HG02840 (cell line): ENCODE measurements around the gene HECW1.

Source experiments
- ATAC-seq: cut with Tn5 transposase; IDR thresholded peaks from one replicate; pipeline ENCODE4 v1.9.1; 2021; ENCODE audit warnings: mild to moderate bottlenecking, moderate library complexity, moderate number of reproducible peaks; ENCODE audit not compliant: unreplicated experiment, low FRiP score

The HECW1 gene

DNA sequence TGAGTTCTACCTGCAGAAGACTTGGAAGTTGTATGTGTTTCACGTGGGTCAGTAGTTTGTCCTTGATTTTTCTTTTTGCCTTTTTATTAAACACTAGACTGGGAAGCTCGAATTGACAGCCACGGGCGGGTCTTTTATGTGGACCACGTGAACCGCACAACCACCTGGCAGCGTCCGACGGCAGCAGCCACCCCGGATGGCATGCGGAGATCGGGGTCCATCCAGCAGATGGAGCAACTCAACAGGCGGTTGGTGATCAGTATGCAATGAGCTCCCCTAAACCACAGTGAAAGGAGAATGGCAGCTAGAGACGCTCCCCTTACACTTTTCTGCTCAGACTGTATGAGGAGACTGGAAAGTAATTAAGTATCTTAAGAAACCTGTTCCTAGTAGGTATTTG, 343.8 kb downstream of the HECW1 start:
- ATAC-seq, result no peak

DNA sequence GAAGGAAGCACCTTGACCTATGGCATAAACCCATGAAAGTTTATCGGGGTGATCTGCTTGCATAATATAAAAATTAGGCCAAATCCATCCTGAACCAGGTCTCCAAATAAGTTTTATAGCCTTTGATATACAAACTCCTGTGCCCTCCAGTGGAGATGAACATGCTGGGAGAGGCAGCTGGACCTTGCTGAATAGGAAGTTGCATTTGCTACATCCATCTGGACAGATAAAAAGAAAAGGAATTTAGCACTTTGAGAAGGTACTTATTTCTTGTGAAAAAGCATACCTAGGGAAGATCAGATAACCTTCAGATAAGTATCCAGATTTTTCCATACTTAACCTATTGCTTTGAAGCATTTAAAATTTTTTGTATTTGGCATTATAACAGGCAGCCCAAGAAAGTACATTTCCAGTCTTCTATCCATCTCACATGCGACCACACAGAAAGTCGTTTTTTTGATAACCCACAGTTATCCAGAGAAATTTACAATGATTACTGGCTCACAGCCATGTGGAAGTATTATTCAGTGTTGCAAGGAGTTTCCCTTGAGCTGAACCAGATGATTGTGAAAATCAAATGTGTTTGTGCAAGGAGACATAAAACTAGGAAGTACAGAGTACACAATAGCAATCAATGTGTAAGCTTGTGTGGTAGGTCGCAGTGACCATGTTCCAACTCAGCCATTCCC, 346.0 kb downstream of the HECW1 start:
- no peak for ATAC-seq

DNA sequence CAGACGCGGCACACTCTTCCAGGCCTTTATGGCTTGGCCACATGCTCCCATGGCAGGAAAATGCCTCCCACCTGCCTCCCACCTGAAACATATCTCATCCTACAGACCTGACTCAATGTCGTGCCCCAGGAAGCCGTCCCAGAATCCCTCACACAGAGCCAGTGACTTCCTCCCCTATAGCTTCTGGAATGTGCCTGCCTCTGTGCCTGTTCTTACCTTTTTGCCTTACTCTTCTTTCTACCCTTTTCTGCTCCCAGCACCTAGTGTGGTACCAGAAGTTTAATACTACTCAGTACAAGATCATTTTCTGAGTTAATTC, 346.5 kb downstream of the HECW1 start:
- ATAC-seq, result no peak

DNA sequence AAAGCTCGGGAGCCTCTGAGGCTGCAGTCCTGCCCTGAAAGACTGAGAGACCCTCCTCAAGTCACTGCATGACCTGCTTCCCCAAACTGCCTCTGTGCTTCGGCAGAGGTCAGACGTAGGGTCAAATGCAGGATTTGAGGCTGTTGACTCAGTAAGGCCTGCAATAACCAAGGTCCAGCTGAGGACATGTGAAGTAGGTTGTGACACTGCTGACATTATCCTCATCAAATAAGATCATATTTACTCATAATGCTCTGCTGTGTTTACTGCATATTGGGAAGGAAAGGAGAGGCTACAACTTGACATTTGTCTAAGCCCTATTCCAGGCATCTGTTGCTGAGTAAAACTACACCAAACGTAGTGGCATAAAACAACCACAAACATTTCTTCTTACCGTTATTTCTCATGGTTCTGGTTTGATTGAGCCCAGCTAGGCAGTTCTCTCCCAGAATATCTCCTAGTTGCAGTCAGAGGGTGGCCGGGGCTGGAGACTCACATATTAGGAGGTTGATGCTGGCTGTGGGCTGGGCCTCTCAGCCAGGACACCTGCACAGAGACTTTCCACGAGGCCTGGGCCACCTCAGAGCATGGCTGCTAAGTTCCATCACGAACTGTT, 348.4 kb downstream of the HECW1 start:
- ATAC-seq, result no peak

DNA sequence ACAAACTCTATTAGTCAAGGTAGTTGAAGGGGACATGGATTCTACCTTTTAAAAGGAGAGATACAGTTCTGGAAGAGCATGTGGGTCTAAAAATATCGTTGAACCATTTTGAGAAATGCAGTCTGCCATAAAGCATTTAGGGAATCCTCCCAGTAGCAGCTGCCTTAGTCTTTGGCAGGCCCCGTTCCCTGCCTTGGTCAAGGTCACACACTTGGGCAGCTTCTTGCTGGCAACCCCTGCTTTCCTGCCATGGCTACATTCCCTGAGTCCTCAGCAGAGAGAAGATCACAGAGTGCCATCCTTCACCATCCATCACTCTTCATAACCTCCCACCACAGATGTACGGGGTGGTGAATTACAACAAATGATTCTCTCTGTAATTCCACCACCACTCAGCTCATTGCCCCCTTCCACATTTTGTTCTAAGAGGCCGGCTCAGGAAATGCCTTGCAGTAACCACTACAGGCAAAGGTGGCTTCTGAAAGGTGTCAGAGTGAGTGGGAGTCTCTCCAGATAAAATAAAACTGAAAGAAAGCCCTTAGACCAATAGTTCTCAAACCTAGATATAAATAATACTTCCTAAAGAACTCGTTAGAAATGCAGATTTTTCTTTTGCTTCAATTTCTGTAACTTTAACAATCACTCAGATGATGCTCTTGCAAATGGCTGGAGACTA, 349.0 kb downstream of the HECW1 start:
- ATAC-seq, result no peak

DNA sequence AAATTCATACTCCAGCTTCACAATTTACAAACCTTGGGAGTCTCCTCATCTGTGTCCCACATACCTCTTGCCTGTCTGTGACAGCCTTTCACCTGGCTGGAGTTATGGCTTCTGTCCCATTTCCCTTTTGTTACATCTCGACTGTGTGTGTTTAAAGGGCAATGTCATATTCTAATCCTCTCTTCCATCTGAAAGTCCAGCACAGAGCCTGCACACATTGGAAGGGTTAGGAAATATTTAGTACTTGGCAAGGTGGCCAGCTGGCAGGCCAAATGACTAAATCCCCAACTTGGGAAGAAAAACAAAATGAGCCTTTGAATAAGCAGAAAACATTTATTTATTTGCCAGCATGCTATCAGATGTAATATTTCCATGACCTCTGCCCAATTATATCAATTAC, 350.4 kb downstream of the HECW1 start:
- ATAC-seq, result no peak

DNA sequence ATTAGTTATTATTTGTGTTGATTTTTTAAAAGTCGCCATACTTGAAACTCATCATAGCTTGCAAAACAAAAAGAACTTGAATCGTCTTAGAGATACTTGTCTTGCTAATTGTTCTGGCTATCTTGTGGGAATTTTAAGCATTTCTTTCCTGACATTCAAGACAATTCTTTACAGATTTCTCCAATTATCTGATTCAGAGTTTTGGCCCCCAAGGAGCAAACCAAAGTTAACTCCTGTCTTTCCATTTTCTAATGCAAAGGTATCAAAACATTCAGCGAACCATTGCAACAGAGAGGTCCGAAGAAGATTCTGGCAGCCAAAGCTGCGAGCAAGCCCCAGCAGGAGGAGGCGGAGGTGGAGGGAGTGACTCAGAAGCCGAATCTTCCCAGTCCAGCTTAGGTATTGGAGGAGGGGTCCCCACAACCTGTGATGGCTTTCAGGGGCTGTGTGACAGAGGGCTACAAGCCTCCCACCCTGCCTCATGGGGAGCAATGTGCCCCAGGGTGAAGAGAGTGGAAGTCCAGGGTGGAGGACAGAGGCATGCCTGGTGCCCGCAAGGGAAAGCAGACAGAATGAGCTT, 351.0 kb downstream of the HECW1 start:
- ATAC-seq, result no peak

DNA sequence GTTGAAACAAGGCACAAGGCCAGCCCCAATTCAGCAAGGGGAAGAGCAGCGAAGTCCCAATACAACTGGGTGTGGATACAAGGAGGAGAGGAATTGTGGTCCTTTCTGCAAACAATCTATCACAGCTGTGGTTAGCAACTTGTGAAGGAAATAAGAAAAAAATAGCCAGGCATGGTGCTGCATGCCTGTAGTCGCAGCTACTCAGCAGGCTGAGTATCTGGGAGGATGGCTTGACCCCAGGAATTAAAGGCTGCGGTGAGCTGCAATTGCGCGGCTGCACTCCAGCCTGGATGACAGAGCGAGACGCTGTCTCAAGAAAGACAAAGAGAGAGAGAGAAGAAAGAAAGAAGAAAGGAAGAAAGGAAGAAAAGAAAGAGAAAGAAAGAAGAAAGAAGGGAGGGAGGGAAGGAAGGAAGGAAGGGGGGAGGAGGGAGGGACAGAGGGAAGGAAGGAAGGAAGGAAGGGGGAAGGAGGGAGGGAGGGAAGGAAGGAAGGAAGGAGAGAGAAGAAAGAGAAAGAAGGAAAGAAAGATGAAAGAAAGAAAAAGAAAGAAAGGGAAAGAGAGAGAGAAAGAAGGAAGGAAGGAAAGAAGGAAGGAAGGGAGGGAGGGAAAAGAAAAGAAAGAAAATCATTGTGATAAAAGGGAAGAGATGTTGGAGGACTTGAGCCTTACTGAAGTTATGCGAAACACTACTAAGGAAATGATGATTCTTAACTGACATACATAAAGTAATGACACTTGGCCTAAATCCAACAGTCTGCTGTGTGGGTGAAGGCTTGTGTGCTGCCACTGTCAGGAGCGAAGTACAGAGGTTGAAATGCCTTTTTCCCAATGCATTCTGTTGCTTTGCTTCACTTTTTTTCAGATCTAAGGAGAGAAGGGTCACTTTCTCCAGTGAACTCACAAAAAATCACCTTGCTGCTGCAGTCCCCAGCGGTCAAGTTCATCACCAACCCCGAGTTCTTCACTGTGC, 353.4 kb downstream of the HECW1 start:
- ATAC-seq, result no peak

DNA sequence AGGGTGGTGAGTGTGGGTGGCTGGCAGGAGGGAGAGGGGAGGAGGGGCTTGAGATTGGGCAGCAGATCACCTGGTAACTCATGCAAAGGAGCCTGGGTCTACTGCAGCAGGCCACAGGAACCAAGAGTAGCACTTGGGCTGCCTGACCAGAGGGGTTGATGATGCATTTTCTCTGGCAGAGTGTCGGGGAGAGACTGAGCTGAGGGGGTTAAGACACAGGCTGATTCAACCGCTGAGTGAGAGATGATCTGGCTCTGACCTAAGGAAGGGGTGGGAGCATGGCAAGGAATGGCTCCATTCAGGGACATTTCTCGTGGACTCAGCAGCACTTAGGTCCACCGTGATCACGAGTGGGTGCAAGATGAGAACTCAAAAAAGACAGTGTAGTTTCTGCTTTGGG, 355.0 kb downstream of the HECW1 start:
- ATAC-seq, result no peak

DNA sequence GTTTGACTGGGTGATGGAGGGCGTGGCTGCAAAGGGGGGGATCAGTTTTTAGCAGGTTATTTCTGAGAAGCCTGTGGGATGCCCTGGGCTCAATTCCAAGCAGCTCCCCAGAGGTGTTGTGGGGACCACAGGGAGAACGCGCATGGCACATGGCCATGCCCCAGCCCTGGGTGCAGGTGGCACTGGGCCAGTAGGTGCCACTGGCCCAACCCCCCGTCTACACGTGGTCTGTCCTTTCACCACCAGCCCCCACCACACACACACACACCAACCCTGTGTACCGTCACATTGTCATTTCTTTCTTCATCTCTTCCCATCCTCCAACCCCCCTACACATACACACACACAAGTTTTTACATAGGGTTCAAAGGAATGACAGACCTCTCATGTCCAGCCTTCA, 355.4 kb downstream of the HECW1 start:
- no peak for ATAC-seq

DNA sequence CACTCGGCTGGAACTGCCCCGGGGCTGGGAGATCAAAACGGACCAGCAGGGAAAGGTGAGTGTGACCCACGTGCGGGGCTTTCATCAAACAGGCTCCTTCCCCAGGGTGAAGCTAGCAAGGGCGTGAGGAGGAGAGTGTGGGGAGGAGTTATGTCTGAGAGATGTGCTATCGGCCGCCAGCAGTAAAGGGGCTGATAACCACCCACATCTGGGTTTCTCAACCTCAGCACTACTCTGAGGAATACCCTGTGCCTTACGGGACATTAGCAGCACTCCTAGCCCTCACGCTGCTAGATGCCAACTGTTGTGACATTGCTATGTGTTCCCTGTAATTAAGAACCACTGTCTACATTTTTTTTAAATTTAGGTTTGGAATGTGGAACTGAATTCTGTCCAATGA, 356.6 kb downstream of the HECW1 start:
- no peak for ATAC-seq

DNA sequence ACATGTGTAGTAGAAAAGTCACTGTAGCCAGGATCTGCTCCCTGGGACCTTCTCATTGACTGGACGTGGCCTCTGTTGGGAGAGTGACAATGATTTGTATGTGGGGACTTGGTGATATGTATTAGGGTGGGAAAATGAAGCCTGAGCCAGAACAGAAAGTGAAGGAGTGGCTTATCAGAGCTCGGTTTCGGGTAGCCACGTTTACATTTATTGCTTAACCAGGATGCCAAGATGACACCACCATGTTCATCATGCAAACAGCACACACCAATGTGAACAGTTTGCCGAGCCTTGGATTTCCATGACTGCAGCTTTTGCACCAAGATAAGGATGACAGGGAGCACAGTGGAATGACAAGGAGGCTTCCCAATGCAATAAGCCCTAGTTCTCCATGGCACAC, 357.7 kb downstream of the HECW1 start:
- ATAC-seq, result no peak

DNA sequence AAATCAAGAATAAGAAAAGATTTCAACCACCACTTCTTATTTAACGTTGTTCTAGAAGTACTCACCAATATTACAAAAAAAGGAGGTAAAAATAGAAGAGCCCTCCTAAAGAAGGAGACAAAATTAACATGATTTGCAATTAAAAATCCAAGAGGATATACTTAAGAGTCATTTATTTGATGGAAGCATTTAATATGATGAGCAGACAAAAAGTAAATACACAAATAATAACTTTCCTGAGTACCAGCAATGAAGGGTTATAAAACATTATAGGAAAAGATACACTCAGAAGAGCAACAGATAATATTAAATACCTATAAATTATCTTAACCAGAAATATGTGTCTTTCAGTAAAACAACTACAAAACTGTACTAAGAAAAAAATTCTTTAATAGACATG, 363.5 kb downstream of the HECW1 start:
- ATAC-seq, result no peak

DNA sequence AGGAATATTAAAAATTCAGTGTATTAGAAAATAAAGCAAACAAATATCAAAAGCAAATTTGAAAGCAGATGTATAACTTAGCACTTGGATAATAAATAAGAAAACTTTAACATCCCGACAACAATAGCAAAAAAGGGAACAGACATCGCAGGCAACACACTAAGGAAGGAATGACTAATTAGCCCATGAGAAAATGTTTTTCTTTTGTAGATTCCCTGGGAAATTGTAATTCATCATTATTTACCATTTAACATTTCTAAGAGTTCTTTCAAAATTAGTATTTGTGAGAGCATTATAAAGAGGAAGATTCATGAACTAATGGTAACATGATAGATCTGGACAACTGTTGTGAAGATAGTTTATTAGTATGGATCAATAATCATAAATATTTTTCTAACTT, 364.4 kb downstream of the HECW1 start:
- ATAC-seq, result no peak

DNA sequence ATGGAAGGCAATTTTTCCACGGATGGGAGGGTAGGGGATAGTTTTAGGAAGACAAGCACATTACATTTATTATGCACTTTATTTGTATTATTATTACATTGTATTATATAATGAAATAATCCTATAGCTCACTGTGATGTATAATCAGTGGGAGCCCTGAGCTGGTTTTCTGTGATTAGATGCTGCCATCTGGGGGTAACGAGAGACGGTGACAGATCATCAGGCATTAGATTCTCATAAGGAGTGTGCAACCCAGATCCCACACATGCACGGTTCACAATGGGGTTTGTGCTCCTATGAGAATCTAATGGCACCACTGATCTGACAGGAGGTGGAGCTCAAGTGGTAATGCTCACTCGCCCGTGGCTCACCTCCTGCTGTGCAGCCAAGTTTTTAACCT, 366.6 kb downstream of the HECW1 start:
- no peak for ATAC-seq

DNA sequence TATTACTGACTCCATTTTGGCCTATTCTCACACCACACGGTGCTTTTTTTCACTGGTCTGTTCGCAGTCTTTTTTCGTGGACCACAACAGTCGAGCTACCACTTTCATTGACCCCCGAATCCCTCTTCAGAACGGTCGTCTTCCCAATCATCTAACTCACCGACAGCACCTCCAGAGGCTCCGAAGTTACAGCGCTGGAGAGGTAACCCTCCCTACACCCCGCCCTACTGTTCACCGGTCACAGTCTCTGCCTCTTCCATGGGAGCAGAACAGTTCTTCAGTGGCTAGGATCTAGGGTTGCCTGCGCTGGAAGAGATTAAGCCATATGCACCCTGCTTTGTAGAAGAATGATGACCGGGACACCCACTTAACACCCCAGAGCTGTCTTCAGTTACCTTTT, 367.1 kb downstream of the HECW1 start:
- ATAC-seq, result no peak

DNA sequence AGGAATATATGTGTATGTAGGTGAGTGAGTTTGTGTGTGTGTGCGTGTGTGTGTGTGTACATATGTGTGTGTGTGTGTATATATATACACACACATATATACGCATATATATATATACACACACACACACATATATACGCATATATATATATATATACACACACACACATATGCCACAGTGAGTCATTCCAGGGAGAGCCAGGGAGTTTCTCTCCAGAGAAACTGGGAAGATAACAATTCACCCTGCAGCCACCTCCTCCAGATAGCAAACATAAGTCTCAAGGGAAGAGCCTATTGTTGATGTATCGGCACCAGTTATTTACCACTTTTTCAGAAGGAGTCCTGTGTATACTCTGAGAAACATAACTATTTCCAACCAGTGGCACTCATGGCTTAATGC, 368.1 kb downstream of the HECW1 start:
- no peak for ATAC-seq

DNA sequence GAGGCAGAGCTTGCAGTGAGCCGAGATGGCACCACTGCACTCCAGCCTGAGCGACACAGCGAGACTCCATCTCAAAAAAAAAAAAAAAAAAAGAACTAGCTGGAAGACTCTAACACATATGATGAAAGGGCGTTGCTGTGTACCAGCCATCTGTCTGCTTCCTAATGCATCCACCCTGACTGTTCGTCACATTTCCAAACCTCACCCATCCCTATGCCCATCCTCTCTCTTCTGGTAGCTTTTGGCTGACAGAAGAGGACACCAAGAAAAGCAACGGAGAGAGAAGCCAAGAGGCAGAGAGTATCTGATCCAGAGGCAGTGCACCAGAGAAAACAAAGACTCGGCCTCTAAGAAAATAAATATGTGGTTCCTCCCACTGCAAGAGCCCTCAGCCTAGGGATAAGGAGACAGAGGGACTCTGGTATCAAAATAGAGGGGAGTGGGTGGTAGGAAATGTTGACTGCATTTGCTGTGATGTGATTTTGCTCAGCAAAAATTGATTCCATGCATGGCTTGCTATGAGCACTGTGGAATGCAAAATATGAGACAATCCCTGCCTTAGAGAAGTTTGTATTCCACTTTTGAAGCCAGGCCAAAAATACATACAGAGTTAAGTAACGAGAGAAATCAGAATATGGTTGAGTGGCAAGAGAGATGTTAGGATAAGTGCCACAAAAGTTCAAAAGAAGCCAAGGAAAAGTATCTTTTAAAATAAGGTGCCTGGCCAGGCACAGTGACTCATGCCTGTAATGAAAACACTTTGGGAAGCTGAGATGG, 369.6 kb downstream of the HECW1 start:
- no peak for ATAC-seq

DNA sequence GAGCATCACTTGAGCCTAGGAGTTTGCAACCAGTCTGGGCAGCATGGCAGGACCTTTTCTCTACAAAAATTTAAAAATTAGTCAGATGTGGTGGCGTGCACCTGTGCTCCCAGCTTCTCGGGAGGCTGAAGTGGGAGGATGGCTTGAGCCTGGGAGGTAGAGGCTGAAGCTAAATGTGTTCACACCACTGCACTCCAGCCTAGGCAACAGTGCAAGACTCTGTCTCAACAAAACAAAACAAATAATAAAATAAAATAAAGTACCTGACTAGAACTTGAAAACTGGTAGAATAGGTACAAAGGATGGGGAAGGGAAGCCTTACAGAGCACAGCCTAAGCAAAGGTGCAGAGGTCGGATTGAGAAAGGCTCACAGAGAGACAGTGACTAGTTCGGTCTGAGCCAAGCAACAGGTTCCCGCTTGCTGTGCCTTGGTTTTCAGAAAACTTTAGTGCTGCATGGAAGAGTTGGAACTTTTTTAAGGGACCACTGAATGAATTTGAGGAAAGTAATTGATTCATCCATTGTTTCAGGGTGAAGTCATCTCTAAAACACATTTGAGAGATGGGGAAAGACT, 370.3 kb downstream of the HECW1 start:
- no peak for ATAC-seq
